ENCODE results near the gene MAPK4. TPM values are rescaled to one million over a fixed set of nuclear protein-coding genes. Genes with fewer than 3 reads are reported as not detected.
"Not testable (repeated sequence)": the region's sequence is repeated elsewhere in the genome, so short reads cannot be mapped to it uniquely, and the experiment has no call there.

MAPK4 gene
- total and polyA plus RNA-seq, 2 donors from 2014 or later: 9.0 to 9.2 TPM

DNA sequence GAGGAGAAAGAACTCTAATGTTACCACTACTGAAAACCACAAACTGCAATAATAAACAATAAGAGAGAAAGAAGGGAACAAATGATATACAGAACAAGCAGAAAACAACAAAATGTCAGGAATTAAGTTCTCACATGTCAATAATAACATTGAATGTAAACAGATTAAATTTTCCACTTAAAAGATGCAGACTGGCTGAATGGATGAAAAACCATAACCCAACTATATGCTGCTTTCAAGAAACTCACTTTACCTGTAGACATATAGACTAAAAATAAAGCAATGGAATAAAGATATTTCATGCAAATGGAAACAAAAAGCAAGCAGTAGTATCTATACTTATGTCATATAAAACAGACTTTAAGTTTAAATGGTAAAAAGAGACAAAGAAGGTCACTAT is 209.6 kb downstream of the MAPK4 start:
- Histone ChIP-seq H3K4me3 (ENCODE audit: low read length in 3 of 3) (no peak overlapping the region), H3K9ac (ENCODE audit: low read length in 3 of 3) (no peak overlapping the region), H3K27me3 (ENCODE audit: control insufficient read depth, insufficient read depth, low read length) (no peaks in the 10 kb centered on the region), H3K27ac (ENCODE audit: low read depth in 2 of 2, low read length in 2 of 2) (no peak overlapping the region), H3K9me3 (ENCODE audit: control insufficient read depth in 2 of 3, insufficient read depth in 1 of 3, low read length in 3 of 3) (peaks cover 0 to 25% (median 0%) of the 10 kb centered on the region in 3 donors), H3K36me3 (ENCODE audit: control insufficient read depth in 2 of 3, insufficient read depth in 3 of 3, low read length in 3 of 3) (no peaks in the 10 kb centered on the region), H3K4me1 (ENCODE audit: control insufficient read depth in 2 of 3, insufficient read depth in 2 of 3, low read depth in 1 of 3, low read length in 3 of 3) (no peaks in the 10 kb centered on the region)
- DNase-seq: no peak
- TF ChIP-seq, protein P1, sequence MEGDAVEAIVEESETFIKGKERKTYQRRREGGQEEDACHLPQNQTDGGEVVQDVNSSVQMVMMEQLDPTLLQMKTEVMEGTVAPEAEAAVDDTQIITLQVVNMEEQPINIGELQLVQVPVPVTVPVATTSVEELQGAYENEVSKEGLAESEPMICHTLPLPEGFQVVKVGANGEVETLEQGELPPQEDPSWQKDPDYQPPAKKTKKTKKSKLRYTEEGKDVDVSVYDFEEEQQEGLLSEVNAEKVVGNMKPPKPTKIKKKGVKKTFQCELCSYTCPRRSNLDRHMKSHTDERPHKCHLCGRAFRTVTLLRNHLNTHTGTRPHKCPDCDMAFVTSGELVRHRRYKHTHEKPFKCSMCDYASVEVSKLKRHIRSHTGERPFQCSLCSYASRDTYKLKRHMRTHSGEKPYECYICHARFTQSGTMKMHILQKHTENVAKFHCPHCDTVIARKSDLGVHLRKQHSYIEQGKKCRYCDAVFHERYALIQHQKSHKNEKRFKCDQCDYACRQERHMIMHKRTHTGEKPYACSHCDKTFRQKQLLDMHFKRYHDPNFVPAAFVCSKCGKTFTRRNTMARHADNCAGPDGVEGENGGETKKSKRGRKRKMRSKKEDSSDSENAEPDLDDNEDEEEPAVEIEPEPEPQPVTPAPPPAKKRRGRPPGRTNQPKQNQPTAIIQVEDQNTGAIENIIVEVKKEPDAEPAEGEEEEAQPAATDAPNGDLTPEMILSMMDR (IDR thresholded peaks at IDR 0.05; ENCODE audit: borderline replicate concordance, extremely low read depth, insufficient read depth): no peak
- no peak for FAIRE-seq
- intact Hi-C loops (cut with DNase I): no loop called here

DNA sequence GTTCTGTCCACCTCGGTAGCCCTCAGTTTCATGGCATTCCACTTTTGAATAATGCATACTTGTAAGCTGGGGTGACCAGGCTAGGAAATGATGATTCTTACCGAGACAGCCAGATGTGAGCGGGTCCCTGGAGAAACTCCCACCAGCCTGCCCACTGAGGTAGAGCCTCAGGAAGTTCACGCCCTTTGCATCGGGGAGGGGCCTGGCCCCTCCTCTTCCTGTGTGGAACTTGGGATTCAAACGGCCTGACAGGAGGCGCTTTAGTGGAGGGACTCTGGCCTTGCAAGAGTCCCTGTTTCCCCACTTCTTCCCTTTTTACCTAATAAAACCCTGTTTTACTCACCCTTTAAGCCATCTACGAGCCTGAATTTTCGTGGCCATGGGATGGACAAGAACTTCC is 215.3 kb downstream of the MAPK4 start:
- no peak overlapping the region for H3K9ac ChIP-seq (ENCODE audit: low read length in 3 of 3)
- no peak for DNase-seq
- TF ChIP-seq, protein P1 (IDR thresholded peaks at IDR 0.05; ENCODE audit: borderline replicate concordance, extremely low read depth, insufficient read depth): no peak
- H3K27me3 ChIP-seq (ENCODE audit: control insufficient read depth, insufficient read depth, low read length): no peaks in the 10 kb centered on the region
- no peaks in the 10 kb centered on the region for H3K36me3 ChIP-seq (ENCODE audit: control insufficient read depth in 2 of 3, insufficient read depth in 3 of 3, low read length in 3 of 3)
- no peaks in the 10 kb centered on the region for H3K4me1 ChIP-seq (ENCODE audit: control insufficient read depth in 2 of 3, insufficient read depth in 2 of 3, low read depth in 1 of 3, low read length in 3 of 3)
- peaks cover 0 to 3% (median 0%) of the 10 kb centered on the region in 3 donors for H3K9me3 ChIP-seq (ENCODE audit: control insufficient read depth in 2 of 3, insufficient read depth in 1 of 3, low read length in 3 of 3)
- intact Hi-C loops (cut with DNase I): no loop called here
- no peak for FAIRE-seq
- H3K4me3 ChIP-seq (ENCODE audit: low read length in 3 of 3): no peak overlapping the region
- H3K27ac ChIP-seq (ENCODE audit: low read depth in 2 of 2, low read length in 2 of 2): no peak overlapping the region

DNA sequence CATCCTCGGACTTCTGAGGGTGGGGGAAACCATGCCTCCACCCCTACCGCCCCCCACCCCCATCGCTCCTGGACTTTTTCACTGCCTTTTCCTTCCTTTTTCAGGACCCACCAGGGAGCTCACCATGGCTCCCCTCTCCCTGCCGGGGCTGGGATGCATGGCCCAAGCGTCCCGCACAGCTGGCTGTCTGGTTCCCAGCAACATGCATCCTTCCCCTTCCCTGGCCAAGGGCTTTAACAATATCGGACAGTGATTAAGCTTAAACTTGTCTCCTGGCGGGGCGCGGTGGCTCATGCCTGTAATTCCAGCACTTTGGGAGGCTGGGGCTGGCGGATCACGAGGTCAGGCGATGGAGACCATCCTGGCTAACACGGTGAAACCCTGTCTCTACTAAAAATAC is 215.8 kb downstream of the MAPK4 start:
- Histone ChIP-seq H3K4me1 (ENCODE audit: control insufficient read depth in 2 of 3, insufficient read depth in 2 of 3, low read depth in 1 of 3, low read length in 3 of 3) (no peaks in the 10 kb centered on the region), H3K27ac (ENCODE audit: low read depth in 2 of 2, low read length in 2 of 2) (no peak overlapping the region), H3K9me3 (ENCODE audit: control insufficient read depth in 2 of 3, insufficient read depth in 1 of 3, low read length in 3 of 3) (no peaks in the 10 kb centered on the region), H3K9ac (ENCODE audit: low read length in 3 of 3) (no peak overlapping the region), H3K36me3 (ENCODE audit: control insufficient read depth in 2 of 3, insufficient read depth in 3 of 3, low read length in 3 of 3) (no peaks in the 10 kb centered on the region), H3K4me3 (ENCODE audit: low read length in 3 of 3) (no peak overlapping the region), H3K27me3 (ENCODE audit: control insufficient read depth, insufficient read depth, low read length) (no peaks in the 10 kb centered on the region)
- FAIRE-seq (no peak), DNase-seq (no peak)
- intact Hi-C loops (cut with DNase I): no loop called here
- TF ChIP-seq, protein P1 (IDR thresholded peaks at IDR 0.05; ENCODE audit: borderline replicate concordance, extremely low read depth, insufficient read depth): no peak

DNA sequence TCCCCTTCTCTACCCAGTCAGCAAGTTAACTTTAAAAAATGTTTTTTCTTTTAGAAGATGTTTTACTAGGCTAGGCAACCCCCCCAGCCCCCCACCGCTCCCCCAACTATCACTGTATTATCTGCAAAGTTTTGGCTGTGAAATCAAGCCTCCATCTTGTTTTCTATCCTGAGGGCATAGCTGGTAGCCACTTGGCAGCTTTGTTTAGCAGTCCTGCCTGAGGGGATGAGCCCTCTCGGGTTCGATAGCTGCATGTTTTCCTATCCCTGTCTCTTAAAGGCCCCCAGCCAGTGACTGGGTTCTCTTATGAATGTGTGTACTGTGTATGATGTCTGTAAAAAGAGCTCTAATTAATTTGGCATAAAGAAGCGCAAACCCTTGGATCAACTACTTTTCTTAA is 216.5 kb downstream of the MAPK4 start:
- H3K36me3 ChIP-seq (ENCODE audit: control insufficient read depth in 2 of 3, insufficient read depth in 3 of 3, low read length in 3 of 3): no peaks in the 10 kb centered on the region
- FAIRE-seq: no peak
- no peak overlapping the region for H3K9ac ChIP-seq (ENCODE audit: low read length in 3 of 3)
- no peak overlapping the region for H3K4me3 ChIP-seq (ENCODE audit: low read length in 3 of 3)
- no peaks in the 10 kb centered on the region for H3K9me3 ChIP-seq (ENCODE audit: control insufficient read depth in 2 of 3, insufficient read depth in 1 of 3, low read length in 3 of 3)
- no peaks in the 10 kb centered on the region for H3K27me3 ChIP-seq (ENCODE audit: control insufficient read depth, insufficient read depth, low read length)
- H3K27ac ChIP-seq (ENCODE audit: low read depth in 2 of 2, low read length in 2 of 2): no peak overlapping the region
- DNase-seq: no peak
- TF ChIP-seq, protein P1 (IDR thresholded peaks at IDR 0.05; ENCODE audit: borderline replicate concordance, extremely low read depth, insufficient read depth): no peak
- no peaks in the 10 kb centered on the region for H3K4me1 ChIP-seq (ENCODE audit: control insufficient read depth in 2 of 3, insufficient read depth in 2 of 3, low read depth in 1 of 3, low read length in 3 of 3)
- intact Hi-C loops (cut with DNase I): no loop called here

DNA sequence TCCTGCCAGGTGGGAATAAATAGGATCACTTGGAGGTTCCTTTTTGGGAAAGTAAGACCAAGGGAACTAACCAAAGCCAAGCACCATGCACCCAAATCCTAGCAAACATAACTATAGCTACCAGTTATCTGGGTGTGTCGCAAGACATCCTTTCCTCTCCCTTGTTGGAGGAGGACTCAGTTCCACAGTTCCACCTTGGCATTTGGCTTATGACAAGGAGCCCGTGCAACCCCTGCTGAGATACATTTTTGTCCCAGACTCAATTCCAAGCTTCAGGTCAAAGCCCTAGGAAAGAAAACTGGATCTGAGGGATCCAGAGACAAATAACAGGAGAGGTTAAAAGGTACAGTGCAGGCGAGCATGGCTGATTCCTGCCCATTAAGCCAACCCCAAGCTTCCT is 219.1 kb downstream of the MAPK4 start:
- intact Hi-C loops (cut with DNase I); H3K27ac ChIP-seq (ENCODE audit: low read depth in 2 of 2, low read length in 2 of 2); DNase-seq; H3K4me1 ChIP-seq (ENCODE audit: control insufficient read depth in 2 of 3, insufficient read depth in 2 of 3, low read depth in 1 of 3, low read length in 3 of 3); H3K36me3 ChIP-seq (ENCODE audit: control insufficient read depth in 2 of 3, insufficient read depth in 3 of 3, low read length in 3 of 3); H3K4me3 ChIP-seq (ENCODE audit: low read length in 3 of 3); H3K9ac ChIP-seq (ENCODE audit: low read length in 3 of 3); H3K9me3 ChIP-seq (ENCODE audit: control insufficient read depth in 2 of 3, insufficient read depth in 1 of 3, low read length in 3 of 3); H3K27me3 ChIP-seq (ENCODE audit: control insufficient read depth, insufficient read depth, low read length); FAIRE-seq: not testable (repeated sequence)
